Measurements from ENCODE around the gene RPS23. TPM values are rescaled to one million over a fixed set of nuclear protein-coding genes. Genes with fewer than 3 reads are reported as not detected.

RPS23 gene
- total and polyA plus RNA-seq, 2 donors from 2014 or later, result 1,470 to 2,169 TPM

DNA sequence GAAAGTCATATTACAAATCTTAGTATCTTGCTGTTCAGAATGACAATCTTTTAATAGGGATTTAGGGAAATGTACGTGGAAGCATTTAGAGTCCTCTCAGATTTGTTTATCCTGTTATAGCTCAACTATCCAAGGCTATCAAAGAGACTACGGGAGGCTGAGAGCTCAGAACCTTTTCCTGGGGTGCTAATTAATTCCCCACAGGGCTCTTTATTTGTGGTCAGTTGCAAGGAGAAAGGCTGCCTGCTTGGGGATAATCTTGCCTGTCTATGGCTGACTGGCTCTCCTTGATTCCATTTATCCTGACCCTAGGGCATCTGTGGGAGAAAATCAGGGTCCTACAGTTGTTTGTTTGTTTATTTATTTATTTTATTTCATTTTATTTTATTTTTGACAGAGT is 28.0 kb upstream of the RPS23 start:
- intact Hi-C loops (cut with DNase I), result no loop called here
- no peak overlapping the region for H3K9ac ChIP-seq (ENCODE audit: low read length in 3 of 3)
- H3K27me3 ChIP-seq (ENCODE audit: control insufficient read depth, insufficient read depth, low read length), result no peaks in the 10 kb centered on the region
- FAIRE-seq (no peak), DNase-seq (no peak)
- no peaks in the 10 kb centered on the region for H3K9me3 ChIP-seq (ENCODE audit: control insufficient read depth in 2 of 3, insufficient read depth in 1 of 3, low read length in 3 of 3)
- no peaks in the 10 kb centered on the region for H3K4me1 ChIP-seq (ENCODE audit: control insufficient read depth in 2 of 3, insufficient read depth in 2 of 3, low read depth in 1 of 3, low read length in 3 of 3)
- TF ChIP-seq CTCF (IDR thresholded peaks at IDR 0.05; ENCODE audit: borderline replicate concordance, extremely low read depth, insufficient read depth), result no peak
- H3K36me3 ChIP-seq (ENCODE audit: control insufficient read depth in 2 of 3, insufficient read depth in 3 of 3, low read length in 3 of 3), result peaks cover 0 to 2% (median 0%) of the 10 kb centered on the region in 3 donors
- H3K27ac ChIP-seq (ENCODE audit: low read depth in 2 of 2, low read length in 2 of 2), result no peak overlapping the region
- no peak overlapping the region for H3K4me3 ChIP-seq (ENCODE audit: low read length in 3 of 3)

DNA sequence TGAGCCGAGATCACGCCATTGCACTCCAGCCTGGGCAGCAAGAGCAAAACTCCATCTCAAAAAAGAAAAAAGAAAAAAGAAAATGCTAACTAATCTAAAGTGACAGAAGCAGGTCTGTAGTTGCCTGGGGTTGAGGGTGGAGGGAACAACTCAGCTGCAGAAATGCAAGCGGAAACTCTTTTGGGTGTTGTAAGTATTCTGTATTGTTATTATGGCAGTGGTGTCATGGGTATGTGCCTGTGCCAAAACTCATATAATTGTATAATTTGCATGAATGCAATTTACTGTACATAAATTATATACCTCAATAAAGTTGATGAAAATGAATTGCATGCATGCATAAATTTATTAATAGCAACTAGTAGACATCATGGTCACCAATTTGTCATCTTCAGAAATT is 23.0 kb upstream of the RPS23 start:
- Histone ChIP-seq H3K4me3 (ENCODE audit: low read length in 3 of 3) (no peak overlapping the region), H3K27me3 (ENCODE audit: control insufficient read depth, insufficient read depth, low read length) (no peaks in the 10 kb centered on the region), H3K27ac (ENCODE audit: low read depth in 2 of 2, low read length in 2 of 2) (no peak overlapping the region), H3K36me3 (ENCODE audit: control insufficient read depth in 2 of 3, insufficient read depth in 3 of 3, low read length in 3 of 3) (no peaks in the 10 kb centered on the region), H3K9me3 (ENCODE audit: control insufficient read depth in 2 of 3, insufficient read depth in 1 of 3, low read length in 3 of 3) (no peaks in the 10 kb centered on the region), H3K9ac (ENCODE audit: low read length in 3 of 3) (no peak overlapping the region), H3K4me1 (ENCODE audit: control insufficient read depth in 2 of 3, insufficient read depth in 2 of 3, low read depth in 1 of 3, low read length in 3 of 3) (no peaks in the 10 kb centered on the region)
- FAIRE-seq (no peak), DNase-seq (no peak)
- no peak for TF ChIP-seq CTCF (IDR thresholded peaks at IDR 0.05; ENCODE audit: borderline replicate concordance, extremely low read depth, insufficient read depth)
- intact Hi-C loops (cut with DNase I), result no loop called here

GRCh38 chr5:82298668-82299067 is 20.5 kb upstream of the RPS23 start:
- intact Hi-C loops (cut with DNase I), result no loop called here
- DNase-seq (no peak), FAIRE-seq (no peak)
- no peak for TF ChIP-seq CTCF (IDR thresholded peaks at IDR 0.05; ENCODE audit: borderline replicate concordance, extremely low read depth, insufficient read depth)
- Histone ChIP-seq H3K27ac (ENCODE audit: low read depth in 2 of 2, low read length in 2 of 2) (no peak overlapping the region), H3K27me3 (ENCODE audit: control insufficient read depth, insufficient read depth, low read length) (no peaks in the 10 kb centered on the region), H3K4me3 (ENCODE audit: low read length in 3 of 3) (no peak overlapping the region), H3K36me3 (ENCODE audit: control insufficient read depth in 2 of 3, insufficient read depth in 3 of 3, low read length in 3 of 3) (no peaks in the 10 kb centered on the region), H3K4me1 (ENCODE audit: control insufficient read depth in 2 of 3, insufficient read depth in 2 of 3, low read depth in 1 of 3, low read length in 3 of 3) (no peaks in the 10 kb centered on the region), H3K9ac (ENCODE audit: low read length in 3 of 3) (no peak overlapping the region), H3K9me3 (ENCODE audit: control insufficient read depth in 2 of 3, insufficient read depth in 1 of 3, low read length in 3 of 3) (no peaks in the 10 kb centered on the region)

DNA sequence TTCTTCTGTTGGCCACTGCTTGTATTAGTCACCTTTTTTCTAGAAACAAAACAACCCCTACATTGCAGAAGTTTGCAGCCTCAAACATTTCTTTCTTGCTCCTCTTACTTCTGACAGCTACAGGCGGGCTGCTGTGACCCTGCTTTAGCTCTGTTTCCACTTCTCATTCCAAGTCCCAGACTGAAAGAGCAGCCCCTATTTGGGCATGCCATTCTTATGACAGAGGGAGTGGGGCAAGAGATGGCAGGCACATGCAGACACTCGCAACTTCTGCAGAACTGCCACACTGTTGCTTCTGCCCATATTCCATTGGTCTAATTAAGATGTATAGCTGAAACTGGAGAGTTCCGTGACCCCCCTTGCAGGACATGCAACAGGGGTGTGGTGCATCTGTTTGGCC is 19.6 kb upstream of the RPS23 start:
- no peak overlapping the region for H3K9ac ChIP-seq (ENCODE audit: low read length in 3 of 3)
- no peak for TF ChIP-seq CTCF (IDR thresholded peaks at IDR 0.05; ENCODE audit: borderline replicate concordance, extremely low read depth, insufficient read depth)
- no peaks in the 10 kb centered on the region for H3K9me3 ChIP-seq (ENCODE audit: control insufficient read depth in 2 of 3, insufficient read depth in 1 of 3, low read length in 3 of 3)
- H3K4me1 ChIP-seq (ENCODE audit: control insufficient read depth in 2 of 3, insufficient read depth in 2 of 3, low read depth in 1 of 3, low read length in 3 of 3), result no peaks in the 10 kb centered on the region
- intact Hi-C loops (cut with DNase I), result no loop called here
- FAIRE-seq (no peak), DNase-seq (no peak)
- H3K4me3 ChIP-seq (ENCODE audit: low read length in 3 of 3), result no peak overlapping the region
- no peaks in the 10 kb centered on the region for H3K36me3 ChIP-seq (ENCODE audit: control insufficient read depth in 2 of 3, insufficient read depth in 3 of 3, low read length in 3 of 3)
- H3K27ac ChIP-seq (ENCODE audit: low read depth in 2 of 2, low read length in 2 of 2), result no peak overlapping the region
- H3K27me3 ChIP-seq (ENCODE audit: control insufficient read depth, insufficient read depth, low read length), result no peaks in the 10 kb centered on the region

Measured in kidney (tissue), 14 donors.